A673 (cell line): ENCODE data around the gene MKI67.

Experiments used
- EZH2 ChIP-seq: fragments of 200-600 bp; sonication (generic); IDR thresholded peaks from 2 replicates; pipeline ENCODE4 v1.6.1; 2017; ENCODE audit warnings: borderline replicate concordance, low read depth, mild to moderate bottlenecking, mixed read lengths, antibody characterized with exemption, low read length; ENCODE audit not compliant: poor library complexity, severe bottlenecking
- TF ChIP-seq, protein P1 (sequence below): fragments of 300-800, 200-600 bp; sonication (generic); conservative IDR thresholded peaks from 2 replicates; pipeline ENCODE4 v1.5.1; 2017; ENCODE audit warnings: low read depth, mild to moderate bottlenecking, antibody characterized with exemption, low read length, moderate library complexity, mixed read lengths

- TF ChIP-seq, protein P1, sequence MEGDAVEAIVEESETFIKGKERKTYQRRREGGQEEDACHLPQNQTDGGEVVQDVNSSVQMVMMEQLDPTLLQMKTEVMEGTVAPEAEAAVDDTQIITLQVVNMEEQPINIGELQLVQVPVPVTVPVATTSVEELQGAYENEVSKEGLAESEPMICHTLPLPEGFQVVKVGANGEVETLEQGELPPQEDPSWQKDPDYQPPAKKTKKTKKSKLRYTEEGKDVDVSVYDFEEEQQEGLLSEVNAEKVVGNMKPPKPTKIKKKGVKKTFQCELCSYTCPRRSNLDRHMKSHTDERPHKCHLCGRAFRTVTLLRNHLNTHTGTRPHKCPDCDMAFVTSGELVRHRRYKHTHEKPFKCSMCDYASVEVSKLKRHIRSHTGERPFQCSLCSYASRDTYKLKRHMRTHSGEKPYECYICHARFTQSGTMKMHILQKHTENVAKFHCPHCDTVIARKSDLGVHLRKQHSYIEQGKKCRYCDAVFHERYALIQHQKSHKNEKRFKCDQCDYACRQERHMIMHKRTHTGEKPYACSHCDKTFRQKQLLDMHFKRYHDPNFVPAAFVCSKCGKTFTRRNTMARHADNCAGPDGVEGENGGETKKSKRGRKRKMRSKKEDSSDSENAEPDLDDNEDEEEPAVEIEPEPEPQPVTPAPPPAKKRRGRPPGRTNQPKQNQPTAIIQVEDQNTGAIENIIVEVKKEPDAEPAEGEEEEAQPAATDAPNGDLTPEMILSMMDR: no peak
- no peak for TF ChIP-seq EZH2
These were observed 24.3 kb upstream of the MKI67 start for GRCh38 chr10:128150561-128150960.
